Keratinocyte (primary cell): ENCODE measurements around the gene HYAL4. TPM values are rescaled to one million over a fixed set of nuclear protein-coding genes. Genes with fewer than 3 reads are reported as not detected.

ENCODE experiments used
- DNase-seq: peaks from one replicate; pipeline ENCODE4 v3.0.0-alpha.2; 2011; ENCODE audit warnings: low read depth, missing footprints, low spot score
- FAIRE-seq: peaks from 2 replicates; lab custom pipeline; 2011; peaks lifted over from hg19 to GRCh38; lab: Jason Lieb, UNC
- H2AFZ ChIP-seq: 2 replicates; pipeline ENCODE4 v1.6.0; 2012; ENCODE audit warnings: low read length, control low read depth, inconsistent platforms; ENCODE audit not compliant: control insufficient read depth
- H3K27ac ChIP-seq: 2 replicates; pipeline ENCODE4 v1.5.1; 2011; ENCODE audit warnings: low read length; ENCODE audit not compliant: control insufficient read depth, insufficient read depth
- H3K27me3 ChIP-seq: 3 replicates; pipeline ENCODE4 v1.6.0; 2011; ENCODE audit warnings: low read length; ENCODE audit not compliant: control insufficient read depth, insufficient read depth; ENCODE audit errors: extremely low read depth
- H3K36me3 ChIP-seq, 2 experiments: 2 replicates in 1 of 2; 3 replicates in 1 of 2; pipeline ENCODE4 v1.5.1; 2011; ENCODE audit warnings: low read length in 2 of 2, mild to moderate bottlenecking in 1 of 2; ENCODE audit not compliant: control insufficient read depth in 2 of 2, insufficient read depth in 2 of 2; ENCODE audit errors: extremely low read depth in 1 of 2
- H3K4me1 ChIP-seq: 3 replicates; pipeline ENCODE4 v1.5.1; 2011; ENCODE audit warnings: low read length; ENCODE audit not compliant: control insufficient read depth, insufficient read depth; ENCODE audit errors: extremely low read depth
- H3K4me2 ChIP-seq: 3 replicates; pipeline ENCODE4 v1.6.0; 2011; ENCODE audit warnings: low read depth, low read length; ENCODE audit not compliant: control insufficient read depth, insufficient read depth; ENCODE audit errors: extremely low read depth
- H3K4me3 ChIP-seq, 3 experiments: fragments of 200-600 bp in 1 of 3; sonication (generic) in 1 of 3; 2 replicates in 2 of 3; 3 replicates in 1 of 3; pipeline ENCODE4 v1.5.1; 2011 to 2016; ENCODE audit warnings: low read length in 3 of 3, mild to moderate bottlenecking in 3 of 3, control low read depth in 2 of 3, inconsistent platforms in 1 of 3, low read depth in 1 of 3, mixed read lengths in 1 of 3, mixed run types in 1 of 3, moderate library complexity in 1 of 3; ENCODE audit not compliant: control insufficient read depth in 2 of 3, insufficient read depth in 2 of 3; ENCODE audit errors: extremely low read depth in 1 of 3
- H3K79me2 ChIP-seq: 2 replicates; pipeline ENCODE4 v1.6.0; 2012; ENCODE audit warnings: low read length; ENCODE audit not compliant: control insufficient read depth, insufficient read depth
- H3K9ac ChIP-seq: 3 replicates; pipeline ENCODE4 v1.6.0; 2011; ENCODE audit warnings: low read length; ENCODE audit not compliant: control insufficient read depth, insufficient read depth; ENCODE audit errors: extremely low read depth
- H3K9me1 ChIP-seq: 3 replicates; pipeline ENCODE4 v1.6.0; 2011; ENCODE audit warnings: low read length; ENCODE audit not compliant: control insufficient read depth, insufficient read depth; ENCODE audit errors: extremely low read depth
- H3K9me3 ChIP-seq: 2 replicates; pipeline ENCODE4 v1.5.1; 2012; ENCODE audit warnings: low read depth, low read length; ENCODE audit not compliant: control insufficient read depth
- H4K20me1 ChIP-seq: 3 replicates; pipeline ENCODE4 v1.6.0; 2011; ENCODE audit warnings: low read length; ENCODE audit not compliant: control insufficient read depth, insufficient read depth; ENCODE audit errors: extremely low read depth
- CTCF ChIP-seq, 3 experiments: IDR thresholded peaks in 1 of 3; conservative IDR thresholded peaks in 1 of 3; optimal IDR thresholded peaks in 1 of 3; 2 replicates in 2 of 3; 3 replicates in 1 of 3; pipeline versions ENCODE3 to v1.5.1; 2011; ENCODE audit warnings: low read length in 3 of 3, mild to moderate bottlenecking in 3 of 3, moderate library complexity in 2 of 3, control low read depth in 1 of 3, inconsistent platforms in 1 of 3; ENCODE audit not compliant: insufficient read depth in 2 of 3; ENCODE audit errors: extremely low read depth in 1 of 3
- EZH2 ChIP-seq: IDR thresholded peaks from one replicate; pipeline ENCODE4 v1.6.1; 2012; ENCODE audit warnings: inconsistent platforms, mild to moderate bottlenecking, low read length, moderate library complexity
- dilution Hi-C: fragments of 300-500 bp; cut with MboI; formaldehyde crosslinking; loops from one replicate; pipeline ENCODE4 v1.7.0; 2020; ENCODE audit warnings: low sequenced_read_pairs; ENCODE audit not compliant: extremely low pct_ligation_motif_present
- polyA plus RNA-seq, 5 experiments: library from polyadenylated mRNA; depleted of rRNA in 3 of 5; stranded (reverse) in 3 of 5; stranded (forward) in 1 of 5; unstranded in 1 of 5; fragments of >200 nt; gene quantifications; 1 replicate in 1 of 5; 2 replicates in 3 of 5; 3 replicates in 1 of 5; pipeline versions ENCODE4 v1.2.1 to v1.2.3, GENCODE V29; 2011 to 2012; ENCODE audit warnings: missing spikeins in 2 of 5, low read depth in 1 of 5, low replicate concordance in 1 of 5

Gene HYAL4
- polyA plus RNA-seq, 1 donor (not counting 4 experiments of a cell fraction or from before 2014, with no cell fraction given): 0.26 TPM

GRCh38 chr7:123821320-123821719 is 23.6 kb upstream of the HYAL4 start:
- FAIRE-seq (no peak), DNase-seq (no peak)
- Histone ChIP-seq H3K9me3 (no peaks in the 10 kb centered on the region), H3K36me3 (no peaks in the 10 kb centered on the region), H3K27me3 (no peaks in the 10 kb centered on the region), H4K20me1 (no peaks in the 10 kb centered on the region), H3K4me2 (no peak overlapping the region), H3K79me2 (no peaks in the 10 kb centered on the region), H2AFZ (no peak overlapping the region), H3K27ac (no peak overlapping the region), H3K9ac (no peak overlapping the region), H3K4me3 (no peak overlapping the region), H3K4me1 (peaks cover 9% of the 10 kb centered on the region), H3K9me1 (no peaks in the 10 kb centered on the region)
- dilution Hi-C loops: no loop called here
- TF ChIP-seq CTCF (optimal IDR thresholded peaks at IDR 0.05 in 1 of 3, IDR thresholded peaks at IDR 0.05 in 1 of 3, conservative IDR thresholded peaks at IDR 0.05 in 1 of 3; ENCODE audit: extremely low read depth in 1 of 3, insufficient read depth in 2 of 3, low read length in 3 of 3) (no peak), EZH2 (no peak)

- Histone ChIP-seq H3K4me2 (no peak overlapping the region), H4K20me1 (no peaks in the 10 kb centered on the region), H3K4me3 (no peak overlapping the region), H3K79me2 (no peaks in the 10 kb centered on the region), H3K9me3 (no peaks in the 10 kb centered on the region), H2AFZ (no peak overlapping the region), H3K9ac (no peak overlapping the region), H3K9me1 (no peaks in the 10 kb centered on the region), H3K36me3 (no peaks in the 10 kb centered on the region), H3K27ac (no peak overlapping the region), H3K4me1 (peaks cover 6% of the 10 kb centered on the region), H3K27me3 (no peaks in the 10 kb centered on the region)
- TF ChIP-seq CTCF (optimal IDR thresholded peaks at IDR 0.05 in 1 of 3, IDR thresholded peaks at IDR 0.05 in 1 of 3, conservative IDR thresholded peaks at IDR 0.05 in 1 of 3; ENCODE audit: extremely low read depth in 1 of 3, insufficient read depth in 2 of 3, low read length in 3 of 3) (no peak), EZH2 (no peak)
- dilution Hi-C loops: no loop called here
- FAIRE-seq: no peak
- DNase-seq: no peak
These were observed 20.8 kb upstream of the HYAL4 start for GRCh38 chr7:123823898-123824753.
